GM21515 (cell line): Measurements from ENCODE around the gene FAM9B.

Experiments used
- ATAC-seq: cut with Tn5 transposase; IDR thresholded peaks from one replicate; pipeline ENCODE4 v1.9.1; 2021; ENCODE audit not compliant: unreplicated experiment

FAM9B gene

GRCh38 chrX:8981723-8982122 is 52.2 kb downstream of the FAM9B start:
- no peak for ATAC-seq

- no peak for ATAC-seq
These were observed 53.2 kb downstream of the FAM9B start for GRCh38 chrX:8980756-8981155.
